Progenitor cell of endocrine pancreas (in vitro differentiated cells): Measurements from ENCODE around the gene PLA2G4E. TPM values are rescaled to one million over a fixed set of nuclear protein-coding genes. Genes with fewer than 3 reads are reported as not detected.

Source experiments
- DNase-seq: peaks from one replicate; pipeline ENCODE4 v3.0.0; 2021; ENCODE audit warnings: low spot score; ENCODE audit not compliant: unreplicated experiment
- H3K27ac Mint-ChIP-seq: 2 replicates; pipeline ENCODE4 v1.8.0; 2021; ENCODE audit warnings: mild to moderate bottlenecking, moderate library complexity, mixed read lengths
- H3K27me3 Mint-ChIP-seq: 2 replicates; pipeline ENCODE4 v1.8.0; 2021; ENCODE audit warnings: mixed read lengths
- H3K36me3 Mint-ChIP-seq: 2 replicates; pipeline ENCODE4 v1.8.0; 2022; ENCODE audit warnings: mixed read lengths; ENCODE audit not compliant: insufficient read depth
- H3K4me1 Mint-ChIP-seq: 2 replicates; pipeline ENCODE4 v1.8.0; 2021; ENCODE audit warnings: low read depth, mixed read lengths
- H3K4me3 Mint-ChIP-seq: 2 replicates; pipeline ENCODE4 v1.8.0; 2021; ENCODE audit warnings: low read depth, mild to moderate bottlenecking, moderate library complexity, mixed read lengths
- H3K9me3 Mint-ChIP-seq: 2 replicates; pipeline ENCODE4 v1.8.0; 2021; ENCODE audit warnings: low read depth, mixed read lengths
- CTCF ChIP-seq: fragments of 200-600 bp; sonication (generic); IDR thresholded peaks from one replicate; pipeline ENCODE4 v1.5.0; 2021; ENCODE audit warnings: antibody characterized with exemption, mild to moderate bottlenecking; ENCODE audit not compliant: unreplicated experiment
- total RNA-seq: library from RNA; stranded (reverse); gene quantifications from 2 replicates; pipeline ENCODE4 v1.2.1, GENCODE V29; 2021

The PLA2G4E gene
- total RNA-seq, 1 donor from 2014 or later = not detected

GRCh38 chr15:41990691-41991090 lies 30.2 kb downstream of the PLA2G4E start:
- H3K36me3 Mint-ChIP-seq = no peaks in the 10 kb centered on the region
- H3K27me3 Mint-ChIP-seq = peaks cover 10% of the 10 kb centered on the region
- H3K27ac Mint-ChIP-seq = no peak overlapping the region
- no peaks in the 10 kb centered on the region for H3K9me3 Mint-ChIP-seq
- no peak for DNase-seq
- H3K4me3 Mint-ChIP-seq = no peak overlapping the region
- no peak for TF ChIP-seq CTCF
- H3K4me1 Mint-ChIP-seq = no peaks in the 10 kb centered on the region

- Mint-ChIP-seq H3K27ac (no peak overlapping the region), H3K36me3 (no peaks in the 10 kb centered on the region), H3K4me1 (no peaks in the 10 kb centered on the region), H3K27me3 (peaks cover 10% of the 10 kb centered on the region), H3K9me3 (no peaks in the 10 kb centered on the region), H3K4me3 (no peak overlapping the region)
- no peak for DNase-seq
- no peak for TF ChIP-seq CTCF
Observed at GRCh38 chr15:41990243-41990605, 30.6 kb downstream of the PLA2G4E start.

- H3K4me1 Mint-ChIP-seq = no peaks in the 10 kb centered on the region
- peaks cover 10% of the 10 kb centered on the region for H3K27me3 Mint-ChIP-seq
- no peak overlapping the region for H3K27ac Mint-ChIP-seq
- H3K4me3 Mint-ChIP-seq = no peak overlapping the region
- TF ChIP-seq CTCF = peak; percentile 98
- no peaks in the 10 kb centered on the region for H3K9me3 Mint-ChIP-seq
- peak; percentile 93 for DNase-seq
- no peaks in the 10 kb centered on the region for H3K36me3 Mint-ChIP-seq
Observed at GRCh38 chr15:41989573-41990242, 31.1 kb downstream of the PLA2G4E start.

- Mint-ChIP-seq H3K9me3 (no peaks in the 10 kb centered on the region), H3K4me3 (no peak overlapping the region), H3K4me1 (no peaks in the 10 kb centered on the region), H3K36me3 (no peaks in the 10 kb centered on the region), H3K27ac (no peak overlapping the region), H3K27me3 (peaks cover 14% of the 10 kb centered on the region)
- DNase-seq = no peak
- TF ChIP-seq CTCF = no peak
Observed at GRCh38 chr15:41988896-41989572, 31.8 kb downstream of the PLA2G4E start.

- Mint-ChIP-seq H3K36me3 (no peaks in the 10 kb centered on the region), H3K4me3 (no peak overlapping the region), H3K9me3 (no peaks in the 10 kb centered on the region), H3K27ac (no peak overlapping the region), H3K27me3 (peaks cover 17% of the 10 kb centered on the region), H3K4me1 (no peaks in the 10 kb centered on the region)
- TF ChIP-seq CTCF = no peak
- DNase-seq = no peak
Observed at GRCh38 chr15:41987925-41988275, 32.9 kb downstream of the PLA2G4E start.
